CD4-positive, alpha-beta T cell treated with Interleukin-12 subunit alpha and Interleukin-12 subunit beta, for 1 hour (primary cell): Measurements from ENCODE around the gene ZNF134.

ENCODE experiments used
- DNase-seq: peaks from one replicate; pipeline ENCODE4 v3.0.0-alpha.2; 2020

ZNF134 gene

GRCh38 chr19:57641715-57642234 is 27.7 kb downstream of the ZNF134 start:
- no peak for DNase-seq

- no peak for DNase-seq
These were observed 28.5 kb downstream of the ZNF134 start for GRCh38 chr19:57642396-57643046.

- DNase-seq, result no peak
These were observed 29.7 kb downstream of the ZNF134 start for GRCh38 chr19:57643734-57644133.

- no peak for DNase-seq
These were observed 34.4 kb downstream of the ZNF134 start for GRCh38 chr19:57648331-57649003.

- DNase-seq, result no peak
These were observed 37.6 kb downstream of the ZNF134 start for GRCh38 chr19:57651654-57651996.

GRCh38 chr19:57653689-57654088 is 39.6 kb downstream of the ZNF134 start:
- DNase-seq, result no peak

GRCh38 chr19:57655443-57655842 is 41.4 kb downstream of the ZNF134 start:
- DNase-seq, result no peak

GRCh38 chr19:57656346-57656745 is 42.3 kb downstream of the ZNF134 start:
- no peak for DNase-seq

- DNase-seq, result peak; percentile 1
These were observed 50.5 kb downstream of the ZNF134 start for GRCh38 chr19:57664269-57665127.

GRCh38 chr19:57665261-57665806 is 51.3 kb downstream of the ZNF134 start:
- DNase-seq, result no peak

- DNase-seq, result no peak
These were observed 53.2 kb downstream of the ZNF134 start for GRCh38 chr19:57667228-57667627.

- no peak for DNase-seq
These were observed 54.6 kb downstream of the ZNF134 start, which contains the start of gene ZSCAN4 for GRCh38 chr19:57668635-57669034. TSS of gene ZSCAN4 (plus strand) at chr19:57668935. CDS start at chr19:57676146, 7,211 bp downstream.

- DNase-seq, result no peak
These were observed 57.3 kb downstream of the ZNF134 start for GRCh38 chr19:57671124-57671895.

GRCh38 chr19:57672466-57672865 is 58.4 kb downstream of the ZNF134 start:
- no peak for DNase-seq
